Natural killer cell treated with Interleukin-12 subunit alpha and Interleukin-12 subunit beta and Interleukin-15 and Interleukin-18, amount 100 ng/mL, for 72 hours (primary cell): ENCODE results near the gene SLC66A3. TPM values are rescaled to one million over a fixed set of nuclear protein-coding genes. Genes with fewer than 3 reads are reported as not detected.

Experiments used
- ATAC-seq, 2 donors: fragments of 150-1000 bp; cut with Tn5 transposase in 1 of 2; sonication (Bioruptor Pico), chemical (Tn5 transposase) in 1 of 2; 2 replicates each; pipeline ENCODE4 v1.10.0; 2021
- DNase-seq: peaks from one replicate; pipeline ENCODE4 v3.0.0; 2022; ENCODE audit warnings: low spot score
- H3K27ac Mint-ChIP-seq, 2 donors: 1 replicate in 1 of 2; 2 replicates in 1 of 2; pipeline ENCODE4 v1.8.0; 2022; ENCODE audit warnings: mixed read lengths in 2 of 2, mild to moderate bottlenecking in 1 of 2, moderate library complexity in 1 of 2
- H3K27me3 Mint-ChIP-seq, 2 donors: 1 replicate in 1 of 2; 2 replicates in 1 of 2; pipeline ENCODE4 v1.8.0; 2022; ENCODE audit warnings: mixed read lengths in 2 of 2
- H3K36me3 Mint-ChIP-seq: one replicate; pipeline ENCODE4 v1.8.0; 2022; ENCODE audit warnings: mixed read lengths
- H3K4me1 Mint-ChIP-seq, 2 donors: 1 replicate in 1 of 2; 2 replicates in 1 of 2; pipeline ENCODE4 v1.8.0; 2022; ENCODE audit warnings: low read depth in 2 of 2, mixed read lengths in 2 of 2, mild to moderate bottlenecking in 1 of 2
- H3K4me3 Mint-ChIP-seq: one replicate; pipeline ENCODE4 v1.8.0; 2022; ENCODE audit warnings: mixed read lengths
- H3K9me3 Mint-ChIP-seq: 2 replicates; pipeline ENCODE4 v1.8.0; 2022; ENCODE audit warnings: mixed read lengths
- total RNA-seq, 2 donors: library from RNA; stranded (reverse); gene quantifications; one replicate each; pipeline ENCODE4 v1.2.3, GENCODE V29; 2022

The SLC66A3 gene
- total RNA-seq, 2 donors from 2014 or later, result 8.2 to 13.0 TPM

GRCh38 chr2:11128243-11128951 lies 26.9 kb upstream of the SLC66A3 start:
- no peaks in the 10 kb centered on the region for H3K27me3 Mint-ChIP-seq
- peaks cover 8 to 15% of the 10 kb centered on the region in 2 donors for H3K4me1 Mint-ChIP-seq
- no peak overlapping the region for H3K4me3 Mint-ChIP-seq
- H3K36me3 Mint-ChIP-seq, result no peaks in the 10 kb centered on the region
- ATAC-seq (no peak), DNase-seq (no peak)
- no peak overlapping the region for H3K27ac Mint-ChIP-seq
- no peaks in the 10 kb centered on the region for H3K9me3 Mint-ChIP-seq

- DNase-seq (peak; percentile 77), ATAC-seq (peak; percentile 73 to 76)
- Mint-ChIP-seq H3K4me1 (peaks cover 8 to 10% of the 10 kb centered on the region in 2 donors), H3K9me3 (no peaks in the 10 kb centered on the region), H3K4me3 (peak overlapping the region; percentile 55), H3K27ac (no peak overlapping the region), H3K36me3 (no peaks in the 10 kb centered on the region), H3K27me3 (no peaks in the 10 kb centered on the region)
These were observed 25.4 kb upstream of the SLC66A3 start for GRCh38 chr2:11129598-11130449.

DNA sequence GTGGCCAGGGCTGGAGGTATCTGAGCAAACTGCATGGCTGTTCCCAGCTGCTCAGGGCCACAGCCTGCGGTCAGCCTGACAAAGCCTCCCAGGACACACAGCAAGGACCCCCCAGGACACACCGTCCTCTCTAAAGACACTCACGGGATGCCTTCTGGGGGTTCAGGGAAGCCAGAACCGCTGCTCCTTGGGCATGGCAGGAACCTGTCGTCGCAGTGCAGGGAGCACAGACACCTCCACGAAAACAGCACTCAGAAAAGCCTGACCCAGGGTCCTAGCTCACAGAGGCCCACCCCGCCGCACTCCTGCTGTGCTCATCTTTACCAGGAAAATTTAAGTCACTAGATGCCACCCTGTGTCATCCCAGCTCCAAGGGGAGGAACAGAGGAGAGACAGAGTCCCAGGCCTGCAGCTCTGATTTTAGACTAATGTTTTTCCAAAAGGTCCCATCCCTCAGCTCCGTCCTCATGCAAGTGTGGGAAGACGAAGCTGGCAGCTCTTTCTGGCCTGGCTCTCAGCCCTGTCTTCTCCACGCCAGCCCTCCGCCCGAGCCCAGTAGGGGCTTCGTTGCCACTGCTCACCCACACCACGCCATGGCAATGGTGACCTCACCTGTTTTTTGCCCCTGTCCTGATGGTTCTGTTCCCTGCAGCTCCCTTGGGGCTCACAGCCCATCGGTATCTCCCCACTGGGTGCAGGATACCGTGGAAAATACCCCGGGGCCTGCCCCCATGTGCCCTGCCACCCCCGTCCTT lies 23.9 kb upstream of the SLC66A3 start:
- no peak overlapping the region for H3K27ac Mint-ChIP-seq

GRCh38 chr2:11132036-11132671 lies 23.1 kb upstream of the SLC66A3 start:
- Mint-ChIP-seq H3K27me3 (peaks cover 9 to 12% of the 10 kb centered on the region in 2 donors), H3K27ac (peak overlapping the region in 1 of 2 donors; percentile 91), H3K9me3 (no peaks in the 10 kb centered on the region), H3K4me1 (peaks cover 8% of the 10 kb centered on the region in 2 donors), H3K36me3 (no peaks in the 10 kb centered on the region), H3K4me3 (peak overlapping the region; percentile 89)
- DNase-seq (no peak), ATAC-seq (no peak)

More for the DNA sequence above, 23.9 kb upstream of the SLC66A3 start:
- Mint-ChIP-seq H3K4me1 (peaks cover 8% of the 10 kb centered on the region in 2 donors), H3K9me3 (no peaks in the 10 kb centered on the region), H3K36me3 (no peaks in the 10 kb centered on the region), H3K27me3 (peaks cover 5 to 7% of the 10 kb centered on the region in 2 donors), H3K4me3 (peak overlapping the region; percentile 50)
- ATAC-seq (no peak), DNase-seq (no peak)

DNA sequence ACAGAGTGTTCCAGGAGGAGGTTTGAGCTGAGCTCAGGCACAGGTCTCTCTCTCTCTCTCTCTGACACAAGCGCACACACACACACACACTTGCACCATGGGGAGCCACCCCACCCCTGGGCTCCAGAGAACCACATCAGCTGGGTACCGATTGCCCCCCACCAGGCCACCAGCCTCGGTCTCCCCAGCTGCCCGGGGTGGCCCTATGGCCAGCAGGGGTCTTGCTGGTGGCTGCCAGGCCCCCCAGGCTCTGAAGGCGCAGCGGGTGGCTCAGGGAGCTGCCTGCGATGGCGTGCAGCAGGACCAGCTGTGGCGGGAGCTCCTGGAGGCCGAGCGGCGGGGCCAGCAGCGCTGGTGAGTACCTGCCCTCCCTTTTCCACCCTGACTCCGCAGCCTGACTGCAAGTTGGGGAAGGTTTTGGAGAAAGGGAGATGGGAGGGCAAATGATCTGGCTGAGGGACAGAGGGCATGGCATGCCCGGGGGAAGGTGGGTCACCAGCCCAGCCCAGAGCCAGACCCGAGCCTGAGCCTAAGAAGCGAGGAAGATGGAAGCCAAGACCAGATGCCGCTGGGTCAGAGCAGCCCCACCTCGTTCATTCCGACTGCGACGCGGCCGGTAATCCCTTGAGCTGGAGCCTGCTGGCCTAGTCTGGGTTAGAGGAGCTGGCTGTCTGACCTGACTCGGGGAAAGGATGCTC lies 21.9 kb upstream of the SLC66A3 start:
- Mint-ChIP-seq H3K36me3 (no peaks in the 10 kb centered on the region), H3K4me1 (peaks cover 8% of the 10 kb centered on the region in 2 donors), H3K9me3 (no peaks in the 10 kb centered on the region), H3K27me3 (peaks cover 9 to 12% of the 10 kb centered on the region in 2 donors), H3K27ac (peak overlapping the region; percentile 63 to 91), H3K4me3 (peak overlapping the region; percentile 89)
- ATAC-seq (no peak), DNase-seq (no peak)

DNA sequence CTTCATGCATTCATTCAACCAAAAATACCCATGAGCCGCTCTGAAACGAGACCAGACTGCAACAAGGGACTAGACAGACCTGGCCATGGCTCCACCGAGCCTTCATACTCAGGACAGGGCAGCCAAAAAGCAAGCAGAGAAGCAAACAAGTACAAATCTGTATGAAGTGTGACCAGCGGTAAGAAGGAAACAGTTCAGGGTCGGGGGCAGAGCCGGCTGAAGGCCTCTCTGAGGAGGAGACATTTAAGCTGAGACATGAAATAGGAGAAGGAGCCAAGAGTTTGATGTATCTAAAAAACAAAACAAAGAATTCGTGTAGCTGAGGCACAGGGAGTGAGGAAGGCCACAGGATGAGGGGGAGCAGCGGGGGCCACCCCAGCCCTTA lies 21.3 kb upstream of the SLC66A3 start:
- Mint-ChIP-seq H3K27ac (no peak overlapping the region), H3K4me3 (no peak overlapping the region), H3K27me3 (peaks cover 9 to 12% of the 10 kb centered on the region in 2 donors), H3K9me3 (no peaks in the 10 kb centered on the region), H3K4me1 (peaks cover 8% of the 10 kb centered on the region in 2 donors), H3K36me3 (no peaks in the 10 kb centered on the region)
- ATAC-seq (no peak), DNase-seq (no peak)

- Mint-ChIP-seq H3K9me3 (no peaks in the 10 kb centered on the region), H3K4me3 (no peak overlapping the region), H3K36me3 (no peaks in the 10 kb centered on the region), H3K27ac (no peak overlapping the region), H3K27me3 (peaks cover 9 to 12% of the 10 kb centered on the region in 2 donors), H3K4me1 (peaks cover 8% of the 10 kb centered on the region in 2 donors)
- ATAC-seq (no peak), DNase-seq (no peak)
These were observed 20.9 kb upstream of the SLC66A3 start for GRCh38 chr2:11134349-11134748.

DNA sequence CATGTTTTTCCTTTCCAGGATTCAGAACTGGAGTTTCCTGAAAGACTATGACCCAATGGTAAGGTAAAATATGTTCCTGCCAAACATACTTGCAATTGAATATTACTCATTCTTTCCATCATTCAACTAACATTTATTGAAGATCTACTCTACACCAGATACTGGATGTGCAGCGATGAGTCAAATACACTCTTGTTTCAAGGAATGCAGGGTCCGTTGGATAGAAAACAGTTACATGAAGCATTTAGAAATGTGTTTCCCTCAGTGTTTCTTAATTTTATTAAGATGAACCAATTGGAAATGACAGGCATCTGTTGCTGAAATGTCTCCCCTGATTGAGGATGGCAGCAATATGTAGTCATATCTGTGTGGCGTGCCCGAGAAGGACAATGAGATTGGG lies 14.8 kb upstream of the SLC66A3 start:
- peaks cover 26 to 29% of the 10 kb centered on the region in 2 donors for H3K27me3 Mint-ChIP-seq
- H3K4me3 Mint-ChIP-seq, result no peak overlapping the region
- ATAC-seq (no peak), DNase-seq (no peak)
- H3K9me3 Mint-ChIP-seq, result no peaks in the 10 kb centered on the region
- H3K4me1 Mint-ChIP-seq, result peaks cover 0 to 3% of the 10 kb centered on the region in 2 donors
- no peak overlapping the region for H3K27ac Mint-ChIP-seq
- no peaks in the 10 kb centered on the region for H3K36me3 Mint-ChIP-seq

GRCh38 chr2:11141319-11141718 lies 13.9 kb upstream of the SLC66A3 start:
- ATAC-seq, result no peak
- peaks cover 19 to 24% of the 10 kb centered on the region in 2 donors for H3K27me3 Mint-ChIP-seq
- no peaks in the 10 kb centered on the region for H3K9me3 Mint-ChIP-seq
- H3K36me3 Mint-ChIP-seq, result no peaks in the 10 kb centered on the region
- DNase-seq, result no peak
- peaks cover 0 to 3% of the 10 kb centered on the region in 2 donors for H3K4me1 Mint-ChIP-seq
- H3K27ac Mint-ChIP-seq, result no peak overlapping the region
- no peak overlapping the region for H3K4me3 Mint-ChIP-seq

DNA sequence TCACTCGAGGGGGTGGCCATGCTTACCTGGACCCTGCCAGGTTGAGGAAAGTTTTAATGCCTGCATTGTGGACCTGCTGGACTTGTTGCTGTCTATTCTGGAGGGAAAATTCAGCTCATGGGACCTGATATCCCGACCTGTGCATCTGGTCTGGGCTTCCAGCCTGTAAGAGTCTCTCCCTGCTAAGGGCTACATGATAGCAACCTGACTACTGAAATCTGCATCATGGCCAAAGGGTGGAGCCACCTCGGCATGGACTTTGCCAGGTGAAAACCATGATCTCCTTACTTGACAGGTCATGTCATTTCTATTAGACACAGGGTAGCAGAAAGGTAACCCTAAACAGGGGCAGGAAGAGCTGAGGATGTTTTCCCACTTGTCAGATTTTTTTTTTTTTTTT lies 12.9 kb upstream of the SLC66A3 start:
- Mint-ChIP-seq H3K9me3 (no peaks in the 10 kb centered on the region), H3K4me1 (peaks cover 0 to 3% of the 10 kb centered on the region in 2 donors), H3K27me3 (peaks cover 14 to 20% of the 10 kb centered on the region in 2 donors), H3K36me3 (no peaks in the 10 kb centered on the region), H3K4me3 (no peak overlapping the region), H3K27ac (no peak overlapping the region)
- ATAC-seq, result no peak
- DNase-seq, result no peak

- Mint-ChIP-seq H3K27me3 (peaks cover 14 to 20% of the 10 kb centered on the region in 2 donors), H3K36me3 (no peaks in the 10 kb centered on the region), H3K4me1 (peaks cover 0 to 3% of the 10 kb centered on the region in 2 donors), H3K9me3 (no peaks in the 10 kb centered on the region), H3K4me3 (no peak overlapping the region), H3K27ac (no peak overlapping the region)
- DNase-seq, result no peak
- no peak for ATAC-seq
These were observed 12.3 kb upstream of the SLC66A3 start for GRCh38 chr2:11142987-11143386.

- H3K27me3 Mint-ChIP-seq, result peaks cover 14 to 20% of the 10 kb centered on the region in 2 donors
- ATAC-seq (no peak), DNase-seq (no peak)
- H3K36me3 Mint-ChIP-seq, result no peaks in the 10 kb centered on the region
- H3K9me3 Mint-ChIP-seq, result no peaks in the 10 kb centered on the region
- H3K27ac Mint-ChIP-seq, result no peak overlapping the region
- no peak overlapping the region for H3K4me3 Mint-ChIP-seq
- H3K4me1 Mint-ChIP-seq, result peaks cover 0 to 3% of the 10 kb centered on the region in 2 donors
These were observed 11.1 kb upstream of the SLC66A3 start for GRCh38 chr2:11144077-11144737.
